H1 (cell line): ENCODE results near the gene PRODH2. TPM values are rescaled to one million over a fixed set of nuclear protein-coding genes. Genes with fewer than 3 reads are reported as not detected.

Experiments used
- CTCF ChIA-PET: fragments of 300-600 bp; sonication (Branson Sonifier 250); formaldehyde crosslinking; loops from one replicate; lab custom pipeline; 2021; ENCODE audit not compliant: partially characterized antibody; lab: Charles Lee
- POLR2A ChIA-PET: fragments of 300-600 bp; sonication (Branson Sonifier 250); formaldehyde crosslinking; loops from one replicate; lab custom pipeline; 2021; ENCODE audit warnings: inconsistent platforms; ENCODE audit not compliant: partially characterized antibody; lab: Charles Lee
- DNase-seq, 2 experiments: peaks; one replicate each; pipeline versions ENCODE4 v3.0.0 to v3.0.0-alpha.2; 2010 to 2022; ENCODE audit warnings: low spot score in 2 of 2, low read depth in 1 of 2, mixed read lengths in 1 of 2
- FAIRE-seq: peaks from 2 replicates; lab custom pipeline; 2011; peaks lifted over from hg19 to GRCh38; lab: Jason Lieb, UNC
- H2AFZ ChIP-seq: 2 replicates; pipeline ENCODE4 v1.8.1; 2012; ENCODE audit warnings: low read length, inconsistent platforms
- H2AK5ac ChIP-seq: 2 replicates; pipeline ENCODE4 v1.6.1; 2013; ENCODE audit warnings: low read depth, low read length
- H2BK120ac ChIP-seq: replicated peaks from 2 replicates; pipeline ENCODE3; 2013; ENCODE audit warnings: low read depth, low read length, inconsistent platforms
- H2BK12ac ChIP-seq: 2 replicates; pipeline ENCODE4 v1.6.1; 2013; ENCODE audit warnings: low read depth, low read length
- H2BK15ac ChIP-seq: 2 replicates; pipeline ENCODE4 v1.6.1; 2013; ENCODE audit warnings: low read length
- H2BK20ac ChIP-seq: 2 replicates; pipeline ENCODE4 v1.6.1; 2013; ENCODE audit warnings: low read length
- H2BK5ac ChIP-seq: 2 replicates; pipeline ENCODE4 v1.6.1; 2013; ENCODE audit warnings: low read depth, low read length
- H3K14ac ChIP-seq: 2 replicates; pipeline ENCODE4 v1.6.1; 2013; ENCODE audit warnings: inconsistent platforms; ENCODE audit not compliant: insufficient read length
- H3K18ac ChIP-seq: 2 replicates; pipeline ENCODE4 v1.6.1; 2013; ENCODE audit warnings: low read length; ENCODE audit errors: extremely low read depth
- H3K23ac ChIP-seq: 2 replicates; pipeline ENCODE4 v1.6.1; 2013; ENCODE audit warnings: inconsistent platforms; ENCODE audit not compliant: insufficient read length
- H3K23me2 ChIP-seq: 2 replicates; pipeline ENCODE4 v1.6.1; 2013; ENCODE audit warnings: low read depth, low read length
- H3K27ac ChIP-seq: 2 replicates; pipeline ENCODE4 v1.6.1; 2011; ENCODE audit warnings: low read depth, low read length, inconsistent platforms
- H3K27me3 ChIP-seq, 4 experiments: replicated peaks in 1 of 4; 1 replicate in 1 of 4; 2 replicates in 3 of 4; pipeline versions ENCODE4 v1.6.1 to v1.8.1; 2011 to 2013; ENCODE audit warnings: low read length in 3 of 4, mild to moderate bottlenecking in 3 of 4, inconsistent platforms in 2 of 4, mixed read lengths in 2 of 4, moderate library complexity in 1 of 4; ENCODE audit not compliant: control insufficient read depth in 3 of 4, insufficient read depth in 3 of 4; ENCODE audit errors: extremely low read depth in 1 of 4
- H3K36me3 ChIP-seq, 4 experiments: 2 replicates each; pipeline versions ENCODE4 v1.6.1 to v1.8.1; 2011 to 2013; ENCODE audit warnings: mild to moderate bottlenecking in 4 of 4, low read length in 3 of 4, moderate library complexity in 2 of 4, control low read depth in 1 of 4, inconsistent platforms in 1 of 4; ENCODE audit not compliant: insufficient read depth in 4 of 4, control insufficient read depth in 2 of 4
- H3K4ac ChIP-seq: replicated peaks from 2 replicates; pipeline ENCODE3; 2013; ENCODE audit warnings: low read length, low read depth, mixed read lengths, inconsistent platforms; ENCODE audit not compliant: insufficient read length
- H3K4me1 ChIP-seq, 4 experiments: replicated peaks in 1 of 4; 1 replicate in 1 of 4; 2 replicates in 3 of 4; pipeline versions ENCODE4 v1.6.1 to v1.8.1; 2011 to 2013; ENCODE audit warnings: low read length in 3 of 4, inconsistent platforms in 2 of 4, mixed read lengths in 1 of 4; ENCODE audit not compliant: insufficient read depth in 4 of 4, control insufficient read depth in 3 of 4
- H3K4me2 ChIP-seq, 2 experiments: 2 replicates each; pipeline versions ENCODE4 v1.6.1 to v1.8.1; 2011 to 2013; ENCODE audit warnings: low read depth in 2 of 2, low read length in 2 of 2, control low read depth in 1 of 2, inconsistent platforms in 1 of 2, mild to moderate bottlenecking in 1 of 2; ENCODE audit not compliant: insufficient read depth in 1 of 2
- H3K4me3 ChIP-seq, 4 experiments: fragments of 200-600, 300-600 bp in 1 of 4; sonication (generic), shearing (Covaris generic), sonication (Bioruptor Twin) in 1 of 4; 2 replicates each; pipeline versions ENCODE4 v1.5.1 to v1.8.1; 2011 to 2016; ENCODE audit warnings: low read length in 4 of 4, low read depth in 3 of 4, control low read depth in 2 of 4, inconsistent platforms in 2 of 4, mild to moderate bottlenecking in 2 of 4, mixed read lengths in 1 of 4, moderate library complexity in 1 of 4; ENCODE audit not compliant: insufficient read depth in 2 of 4; ENCODE audit errors: extremely low read depth in 1 of 4
- H3K56ac ChIP-seq: replicated peaks from 2 replicates; pipeline ENCODE3; 2013; ENCODE audit warnings: low read depth, mild to moderate bottlenecking, mixed read lengths, low read length, inconsistent platforms; ENCODE audit not compliant: insufficient read length
- H3K79me1 ChIP-seq: 2 replicates; pipeline ENCODE4 v1.6.1; 2013; ENCODE audit warnings: low read depth, low read length, control low read depth
- H3K79me2 ChIP-seq, 2 experiments: 2 replicates each; pipeline versions ENCODE4 v1.6.1 to v1.8.1; 2012 to 2013; ENCODE audit warnings: low read length in 2 of 2, mild to moderate bottlenecking in 2 of 2, inconsistent platforms in 1 of 2; ENCODE audit not compliant: insufficient read depth in 2 of 2, control insufficient read depth in 1 of 2
- H3K9ac ChIP-seq, 4 experiments: replicated peaks in 1 of 4; 1 replicate in 1 of 4; 2 replicates in 3 of 4; pipeline versions ENCODE4 v1.6.1 to v1.8.1; 2011 to 2013; ENCODE audit warnings: low read depth in 3 of 4, low read length in 3 of 4, control low read depth in 2 of 4, mild to moderate bottlenecking in 2 of 4, moderate library complexity in 2 of 4, inconsistent platforms in 1 of 4; ENCODE audit errors: extremely low read depth in 1 of 4
- H3K9me3 ChIP-seq, 2 experiments: 2 replicates each; pipeline versions ENCODE4 v1.6.1 to v1.8.1; 2012 to 2013; ENCODE audit warnings: mild to moderate bottlenecking in 2 of 2, moderate library complexity in 2 of 2, control low read depth in 1 of 2, inconsistent platforms in 1 of 2, low read depth in 1 of 2, low read length in 1 of 2, mixed read lengths in 1 of 2; ENCODE audit not compliant: insufficient read depth in 2 of 2
- H4K20me1 ChIP-seq, 2 experiments: replicated peaks in 1 of 2; 2 replicates each; pipeline versions ENCODE3 to v1.8.1; 2011 to 2013; ENCODE audit warnings: inconsistent platforms in 2 of 2, low read length in 2 of 2, mild to moderate bottlenecking in 1 of 2; ENCODE audit not compliant: insufficient read depth in 2 of 2, control insufficient read depth in 1 of 2
- H4K5ac ChIP-seq: 2 replicates; pipeline ENCODE4 v1.6.1; 2013; ENCODE audit warnings: low read length, low read depth, mixed read lengths, inconsistent platforms; ENCODE audit not compliant: insufficient read length
- H4K8ac ChIP-seq: 2 replicates; pipeline ENCODE4 v1.8.0; 2013; ENCODE audit warnings: mild to moderate bottlenecking, moderate library complexity, low read length, inconsistent platforms; ENCODE audit not compliant: insufficient read depth; ENCODE audit errors: extremely low read depth
- H4K91ac ChIP-seq: replicated peaks from 2 replicates; pipeline ENCODE3; 2013; ENCODE audit warnings: low read length, mixed read lengths, inconsistent platforms; ENCODE audit not compliant: insufficient read length
- CHD1 ChIP-seq: IDR thresholded peaks from 2 replicates; pipeline ENCODE4 v1.6.1; 2012; ENCODE audit warnings: low read depth, low read length, improper control_type of control experiment
- NANOG ChIP-seq: IDR thresholded peaks from 2 replicates; pipeline ENCODE4 v1.6.1; 2011; ENCODE audit warnings: low read length, low read depth, mild to moderate bottlenecking, inconsistent platforms; ENCODE audit not compliant: insufficient read depth, poor library complexity, severe bottlenecking
- WGBS, 2 experiments: shearing (Covaris generic) in 1 of 2; methylation state at CpG; one replicate each; pipeline versions ENCODE4 v1.1.6 to v1.1.7; 2013 to 2015; ENCODE audit warnings: low lambda C conversion rate in 2 of 2, mixed read lengths in 2 of 2, inconsistent platforms in 1 of 2, low coverage in 1 of 2, missing lambda C conversion rate in 1 of 2; ENCODE audit not compliant: insufficient replicate concordance in 2 of 2, insufficient coverage in 1 of 2, insufficient read length in 1 of 2; ENCODE audit errors: extremely low coverage in 1 of 2, missing lambda C conversion rate in 1 of 2; 5-methylcytosine and 5-hydroxymethylcytosine counted together
- polyA plus RNA-seq, 7 experiments: library from polyadenylated mRNA; depleted of rRNA in 3 of 7; stranded (reverse) in 5 of 7; unstranded in 2 of 7; fragments of >200 nt in 5 of 7; fragments of 200-250 nt in 2 of 7; gene quantifications; 1 replicate in 5 of 7; 2 replicates in 1 of 7; 4 replicates in 1 of 7; pipeline versions ENCODE4 v1.2.1 to v1.2.3, GENCODE V29; 2011 to 2013; ENCODE audit warnings: missing spikeins in 2 of 7, mixed read lengths in 2 of 7
- total RNA-seq: library from RNA; stranded (reverse); fragmentation: NEBNext Ultra II Directional; extraction: Animal tissue kit (Norgen Biotek cat#: 25700); gene quantifications from 2 replicates; pipeline ENCODE4 v1.2.1, GENCODE V29; 2021

Gene PRODH2
- total and polyA plus RNA-seq, 2 of the 8 experiments (the other 6 are each of a cell fraction or from before 2014, with no cell fraction given) = not detected

DNA sequence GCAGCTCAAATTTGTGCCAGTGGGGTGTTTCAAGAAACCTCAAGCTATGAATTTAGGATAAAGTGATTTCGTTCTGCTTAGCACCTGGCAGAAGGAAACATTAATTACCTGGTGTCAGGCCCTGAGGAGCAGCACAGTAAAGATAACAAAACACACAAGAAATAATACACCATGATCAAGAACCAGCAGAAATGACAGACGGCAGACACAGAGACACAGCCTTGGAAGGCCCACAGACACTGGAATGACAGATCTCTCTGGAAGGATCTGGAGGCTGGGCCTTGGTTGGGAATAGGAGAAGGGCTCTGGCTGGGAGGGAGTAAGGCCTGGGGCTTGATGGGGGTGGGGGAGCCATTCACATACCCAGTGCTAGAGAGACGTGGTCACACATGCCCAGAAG, 10.8 kb downstream of the PRODH2 start:
- Histone ChIP-seq H3K23ac (no peak overlapping the region), H3K14ac (no peak overlapping the region), H4K91ac (no peak overlapping the region), H4K20me1 (no peaks in the 10 kb centered on the region), H3K4ac (no peak overlapping the region), H3K23me2 (peaks cover 10% of the 10 kb centered on the region; the same call in 1 of the 2 replicates), H3K9ac (no peak overlapping the region), H3K4me1 (peaks cover 0 to 5% (median 4%) of the 10 kb centered on the region in 4 experiments; a peak in 5 of 7 replicates), H2AK5ac (no peak overlapping the region), H3K36me3 (no peaks in the 10 kb centered on the region), H3K18ac (no peak overlapping the region), H3K4me2 (no peak overlapping the region), H2BK15ac (no peak overlapping the region), H2BK12ac (no peak overlapping the region), H3K56ac (no peak overlapping the region), H4K8ac (no peak overlapping the region), H4K5ac (no peak overlapping the region), H2BK120ac (no peak overlapping the region), H3K27ac (no peak overlapping the region), H3K9me3 (no peaks in the 10 kb centered on the region), H3K27me3 (peaks cover 0 to 11% (median 10%) of the 10 kb centered on the region in 4 experiments; a peak in 6 of 7 replicates), H3K79me1 (no peaks in the 10 kb centered on the region), H2BK5ac (no peak overlapping the region), H3K4me3 (no peak overlapping the region), H3K79me2 (no peaks in the 10 kb centered on the region), H2BK20ac (no peak overlapping the region), H2AFZ (no peak overlapping the region)
- no peak for FAIRE-seq
- ChIA-PET POLR2A (interaction anchor here (1.4 to 1.9 kb wide), 2 partner anchors 14 to 68 kb away, joined by 3 to 5 read pairs; no protein-coding TSS in a partner anchor), CTCF (interaction anchor here (0.6 kb wide), 3 partner anchors 11 to 313 kb away, joined by 3 to 4 read pairs (median 3); no protein-coding TSS in a partner anchor)
- DNase-seq = no peak
- TF ChIP-seq NANOG = no peak
- no peak for TF ChIP-seq CHD1
- 84% methylated on average over 3 of the region's 3 CpGs; no CpG with 5 or more reads in 1 of the 2 experiments for WGBS, 2 experiments
